ENCODE data around the gene CSMD2.

DNA sequence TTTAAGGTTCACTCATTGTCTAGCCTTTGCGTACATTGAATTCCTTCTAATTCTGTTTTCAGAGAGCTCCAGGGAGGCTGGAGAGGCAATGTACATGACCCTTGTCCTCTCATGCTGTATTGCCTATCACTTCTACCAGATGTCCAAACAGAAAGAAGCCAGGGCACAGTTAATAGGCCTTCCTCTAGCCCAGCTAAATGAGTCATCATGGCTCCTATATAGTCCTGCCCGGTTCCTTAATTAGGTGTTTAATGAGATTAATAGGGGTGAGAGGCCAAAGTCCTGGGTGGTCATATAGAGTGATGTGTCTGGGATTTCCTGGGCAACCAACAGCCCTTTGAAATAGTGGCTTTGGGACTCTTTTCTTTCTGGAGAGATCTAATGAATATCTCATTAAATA is 616.3 kb downstream of the CSMD2 start:
- TF ChIP-seq, protein P1, sequence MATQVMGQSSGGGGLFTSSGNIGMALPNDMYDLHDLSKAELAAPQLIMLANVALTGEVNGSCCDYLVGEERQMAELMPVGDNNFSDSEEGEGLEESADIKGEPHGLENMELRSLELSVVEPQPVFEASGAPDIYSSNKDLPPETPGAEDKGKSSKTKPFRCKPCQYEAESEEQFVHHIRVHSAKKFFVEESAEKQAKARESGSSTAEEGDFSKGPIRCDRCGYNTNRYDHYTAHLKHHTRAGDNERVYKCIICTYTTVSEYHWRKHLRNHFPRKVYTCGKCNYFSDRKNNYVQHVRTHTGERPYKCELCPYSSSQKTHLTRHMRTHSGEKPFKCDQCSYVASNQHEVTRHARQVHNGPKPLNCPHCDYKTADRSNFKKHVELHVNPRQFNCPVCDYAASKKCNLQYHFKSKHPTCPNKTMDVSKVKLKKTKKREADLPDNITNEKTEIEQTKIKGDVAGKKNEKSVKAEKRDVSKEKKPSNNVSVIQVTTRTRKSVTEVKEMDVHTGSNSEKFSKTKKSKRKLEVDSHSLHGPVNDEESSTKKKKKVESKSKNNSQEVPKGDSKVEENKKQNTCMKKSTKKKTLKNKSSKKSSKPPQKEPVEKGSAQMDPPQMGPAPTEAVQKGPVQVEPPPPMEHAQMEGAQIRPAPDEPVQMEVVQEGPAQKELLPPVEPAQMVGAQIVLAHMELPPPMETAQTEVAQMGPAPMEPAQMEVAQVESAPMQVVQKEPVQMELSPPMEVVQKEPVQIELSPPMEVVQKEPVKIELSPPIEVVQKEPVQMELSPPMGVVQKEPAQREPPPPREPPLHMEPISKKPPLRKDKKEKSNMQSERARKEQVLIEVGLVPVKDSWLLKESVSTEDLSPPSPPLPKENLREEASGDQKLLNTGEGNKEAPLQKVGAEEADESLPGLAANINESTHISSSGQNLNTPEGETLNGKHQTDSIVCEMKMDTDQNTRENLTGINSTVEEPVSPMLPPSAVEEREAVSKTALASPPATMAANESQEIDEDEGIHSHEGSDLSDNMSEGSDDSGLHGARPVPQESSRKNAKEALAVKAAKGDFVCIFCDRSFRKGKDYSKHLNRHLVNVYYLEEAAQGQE (IDR thresholded peaks at IDR 0.05; ENCODE audit: insufficient read depth in 1 of 2, low read depth in 2 of 2, low read length in 2 of 2) = no peak
- TF ChIP-seq POLR2AphosphoS5 (IDR thresholded peaks at IDR 0.05; ENCODE audit: low read depth, low read length) = no peak

Measured in PFSK-1 (cell line).